ENCODE results near the gene SIVA1. TPM values are rescaled to one million over a fixed set of nuclear protein-coding genes. Genes with fewer than 3 reads are reported as not detected.

The SIVA1 gene
- total and polyA plus RNA-seq, 2 of the 4 experiments (the other 2 are of a cell fraction) = 166 to 184 TPM

- Histone ChIP-seq H3K4ac (ENCODE audit: low read depth, low read length) (no peak overlapping the region), H2BK15ac (ENCODE audit: low read depth, low read length) (no peak overlapping the region), H3K4me2 (ENCODE audit: low read depth, low read length) (no peak overlapping the region), H2BK5ac (ENCODE audit: low read depth, low read length, poor library complexity, severe bottlenecking) (no peak overlapping the region), H3K36me3 (ENCODE audit: control insufficient read depth, insufficient read depth, low read length) (peaks cover 43% of the 10 kb centered on the region), H2AK5ac (ENCODE audit: low read depth, low read length) (no peak overlapping the region), H3K9ac (ENCODE audit: low read depth, low read length) (no peak overlapping the region), H3K27me3 (ENCODE audit: control insufficient read depth, insufficient read depth, low read length) (no peaks in the 10 kb centered on the region), H2AK9ac (replicated peaks; ENCODE audit: low read depth, low read length, poor library complexity) (no peak overlapping the region), H4K20me1 (ENCODE audit: insufficient read depth, low read length) (peaks cover 47% of the 10 kb centered on the region), H2AFZ (replicated peaks; ENCODE audit: low read length, poor library complexity) (no peak overlapping the region), H4K8ac (ENCODE audit: low read depth in 2 of 2, low read length in 2 of 2) (no peak overlapping the region), H3K4me1 (ENCODE audit: control insufficient read depth, insufficient read depth, low read length) (no peaks in the 10 kb centered on the region), H3K14ac (replicated peaks; ENCODE audit: low read depth, low read length) (no peak overlapping the region), H4K5ac (ENCODE audit: low read depth, low read length) (no peak overlapping the region), H3K9me1 (ENCODE audit: insufficient read depth, low read length) (no peaks in the 10 kb centered on the region), H3K18ac (ENCODE audit: low read depth, low read length) (no peak overlapping the region), H2BK120ac (ENCODE audit: low read depth, low read length) (no peak overlapping the region), H3K56ac (ENCODE audit: extremely low read depth, insufficient read depth, low read length) (no peak overlapping the region), H4K91ac (ENCODE audit: insufficient read depth, low read depth, low read length) (no peak overlapping the region), H3K27ac (ENCODE audit: insufficient read depth, low read length) (no peak overlapping the region), H3K79me1 (ENCODE audit: low read depth in 1 of 2, low read length in 2 of 2) (peaks cover 8 to 43% of the 10 kb centered on the region in 2 experiments), H3K4me3 (ENCODE audit: insufficient read depth, low read depth, low read length) (no peak overlapping the region), H2BK20ac (ENCODE audit: low read depth, low read length) (no peak overlapping the region), H3K23ac (ENCODE audit: low read depth, low read length) (no peak overlapping the region), H3K9me3 (ENCODE audit: control insufficient read depth, insufficient read depth, low read length) (no peaks in the 10 kb centered on the region)
- ATAC-seq (ENCODE audit: low read depth) (no peak), DNase-seq (no peak)
- in situ Hi-C loops (cut with MboI; ENCODE audit: low sequenced_read_pairs) (no loop called here), intact Hi-C loops (cut with micrococcal nuclease) (no loop called here), dilution Hi-C loops (cut with HindIII; ENCODE audit: low sequenced_read_pairs, unreplicated experiment) (no loop called here)
- POLR2A ChIA-PET (ENCODE audit: unreplicated experiment) = no interaction called here
- WGBS, 2 experiments (ENCODE audit: extremely low coverage in 2 of 2, insufficient read length in 1 of 2) = 81% methylated on average over 7 of the region's 15 CpGs; no CpG with 5 or more reads in 1 of the 2 experiments
- TF ChIP-seq CEBPB (IDR thresholded peaks at IDR 0.05; ENCODE audit: low read depth, low read length) (no peak), SMC3 (IDR thresholded peaks at IDR 0.05; ENCODE audit: low read depth, low read length) (no peak), RAD21 (IDR thresholded peaks at IDR 0.05; ENCODE audit: low read length) (no peak), BHLHE40 (IDR thresholded peaks at IDR 0.05; ENCODE audit: low read depth, low read length) (no peak), NFE2L2 (IDR thresholded peaks at IDR 0.05; ENCODE audit: low read depth, low read length) (no peak), POLR2A (IDR thresholded peaks at IDR 0.05; ENCODE audit: low read depth, low read length) (no peak), CHD1 (IDR thresholded peaks at IDR 0.05; ENCODE audit: low read depth, low read length) (no peak), MAZ (IDR thresholded peaks at IDR 0.05; ENCODE audit: borderline replicate concordance, low read depth, low read length) (no peak), RCOR1 (IDR thresholded peaks at IDR 0.05; ENCODE audit: insufficient replicate concordance, low read length) (no peak), RFX5 (IDR thresholded peaks at IDR 0.05; ENCODE audit: low read depth, low read length) (no peak), USF2 (IDR thresholded peaks at IDR 0.05; ENCODE audit: low read depth, low read length) (no peak), FOS (IDR thresholded peaks at IDR 0.05; ENCODE audit: low read depth, low read length) (no peak), MAFK (IDR thresholded peaks at IDR 0.05; ENCODE audit: low read depth, low read length) (no peak), MXI1 (IDR thresholded peaks at IDR 0.05; ENCODE audit: borderline replicate concordance, low read depth, low read length) (no peak)
- TF ChIP-seq, protein P1, sequence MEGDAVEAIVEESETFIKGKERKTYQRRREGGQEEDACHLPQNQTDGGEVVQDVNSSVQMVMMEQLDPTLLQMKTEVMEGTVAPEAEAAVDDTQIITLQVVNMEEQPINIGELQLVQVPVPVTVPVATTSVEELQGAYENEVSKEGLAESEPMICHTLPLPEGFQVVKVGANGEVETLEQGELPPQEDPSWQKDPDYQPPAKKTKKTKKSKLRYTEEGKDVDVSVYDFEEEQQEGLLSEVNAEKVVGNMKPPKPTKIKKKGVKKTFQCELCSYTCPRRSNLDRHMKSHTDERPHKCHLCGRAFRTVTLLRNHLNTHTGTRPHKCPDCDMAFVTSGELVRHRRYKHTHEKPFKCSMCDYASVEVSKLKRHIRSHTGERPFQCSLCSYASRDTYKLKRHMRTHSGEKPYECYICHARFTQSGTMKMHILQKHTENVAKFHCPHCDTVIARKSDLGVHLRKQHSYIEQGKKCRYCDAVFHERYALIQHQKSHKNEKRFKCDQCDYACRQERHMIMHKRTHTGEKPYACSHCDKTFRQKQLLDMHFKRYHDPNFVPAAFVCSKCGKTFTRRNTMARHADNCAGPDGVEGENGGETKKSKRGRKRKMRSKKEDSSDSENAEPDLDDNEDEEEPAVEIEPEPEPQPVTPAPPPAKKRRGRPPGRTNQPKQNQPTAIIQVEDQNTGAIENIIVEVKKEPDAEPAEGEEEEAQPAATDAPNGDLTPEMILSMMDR (conservative IDR thresholded peaks at IDR 0.05; ENCODE audit: low read depth, low read length) = no peak
- TF ChIP-seq, protein P2, sequence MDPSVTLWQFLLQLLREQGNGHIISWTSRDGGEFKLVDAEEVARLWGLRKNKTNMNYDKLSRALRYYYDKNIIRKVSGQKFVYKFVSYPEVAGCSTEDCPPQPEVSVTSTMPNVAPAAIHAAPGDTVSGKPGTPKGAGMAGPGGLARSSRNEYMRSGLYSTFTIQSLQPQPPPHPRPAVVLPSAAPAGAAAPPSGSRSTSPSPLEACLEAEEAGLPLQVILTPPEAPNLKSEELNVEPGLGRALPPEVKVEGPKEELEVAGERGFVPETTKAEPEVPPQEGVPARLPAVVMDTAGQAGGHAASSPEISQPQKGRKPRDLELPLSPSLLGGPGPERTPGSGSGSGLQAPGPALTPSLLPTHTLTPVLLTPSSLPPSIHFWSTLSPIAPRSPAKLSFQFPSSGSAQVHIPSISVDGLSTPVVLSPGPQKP (IDR thresholded peaks at IDR 0.05; ENCODE audit: borderline replicate concordance, low read depth, low read length) = no peak
- no TSS peak for BruUV-seq (replicated peaks)
- CTCF ChIA-PET = no interaction called here
Observed at GRCh38 chr14:104778694-104779331, 25.9 kb downstream of the SIVA1 start.
